ENCODE measurements around the gene SH2B2.

Gene SH2B2

DNA sequence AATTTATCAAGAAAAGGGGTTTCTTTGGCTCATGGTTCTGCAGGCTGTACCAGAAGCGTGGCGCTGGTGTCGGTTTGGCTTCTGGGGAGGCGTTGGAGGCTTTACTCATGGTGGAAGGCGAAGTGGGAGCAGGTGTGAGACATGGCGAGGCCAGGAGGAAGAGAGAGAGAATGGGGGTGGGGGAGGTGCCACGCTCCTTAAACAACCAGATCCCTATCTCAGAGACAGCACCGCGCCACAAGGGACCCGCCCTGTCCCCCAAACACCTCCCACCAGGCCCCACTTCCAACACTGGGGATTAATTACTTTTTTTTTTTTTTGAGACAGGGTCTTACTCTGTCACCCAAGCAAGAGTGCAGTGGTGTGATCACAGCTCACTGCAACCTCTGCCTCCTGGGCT lies 18.0 kb upstream of the SH2B2 start:
- DNase-seq (ENCODE audit: low spot score), result no peak

DNA sequence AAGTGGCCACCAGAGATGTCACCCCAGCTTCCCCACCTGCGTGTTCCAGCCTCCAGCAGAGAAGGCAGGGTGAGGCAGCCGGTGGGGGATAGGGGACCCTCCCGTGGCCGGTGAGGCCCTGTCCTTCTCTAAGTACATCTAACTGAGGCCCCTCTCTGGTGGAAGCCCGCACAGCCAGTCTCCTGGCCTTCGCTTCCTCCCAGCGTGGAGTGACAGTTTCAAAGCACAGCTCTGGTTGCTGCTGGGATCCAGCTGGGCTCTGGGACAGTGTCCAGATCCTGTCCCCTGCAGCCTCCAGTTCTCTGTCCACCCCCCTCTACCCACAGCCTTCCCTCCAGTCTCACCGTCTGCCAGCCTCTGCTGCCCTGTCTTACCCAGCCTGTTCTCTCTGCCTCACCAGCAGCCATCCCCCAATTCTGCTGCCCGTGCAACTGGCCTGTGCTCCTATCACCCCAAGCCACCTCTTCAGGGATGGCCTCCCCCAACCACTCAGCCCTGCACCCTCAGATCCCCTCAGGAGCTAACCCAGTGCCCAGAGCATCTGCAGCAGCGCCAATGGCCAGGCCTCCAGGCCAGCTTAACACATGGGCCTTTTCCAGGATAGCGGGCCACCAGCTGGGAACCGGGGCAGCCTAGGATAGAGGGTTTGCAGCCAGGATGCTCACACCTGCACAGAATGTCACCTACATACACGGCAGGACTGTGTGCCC lies 16.3 kb upstream of the SH2B2 start:
- no peak for DNase-seq (ENCODE audit: low spot score)

DNA sequence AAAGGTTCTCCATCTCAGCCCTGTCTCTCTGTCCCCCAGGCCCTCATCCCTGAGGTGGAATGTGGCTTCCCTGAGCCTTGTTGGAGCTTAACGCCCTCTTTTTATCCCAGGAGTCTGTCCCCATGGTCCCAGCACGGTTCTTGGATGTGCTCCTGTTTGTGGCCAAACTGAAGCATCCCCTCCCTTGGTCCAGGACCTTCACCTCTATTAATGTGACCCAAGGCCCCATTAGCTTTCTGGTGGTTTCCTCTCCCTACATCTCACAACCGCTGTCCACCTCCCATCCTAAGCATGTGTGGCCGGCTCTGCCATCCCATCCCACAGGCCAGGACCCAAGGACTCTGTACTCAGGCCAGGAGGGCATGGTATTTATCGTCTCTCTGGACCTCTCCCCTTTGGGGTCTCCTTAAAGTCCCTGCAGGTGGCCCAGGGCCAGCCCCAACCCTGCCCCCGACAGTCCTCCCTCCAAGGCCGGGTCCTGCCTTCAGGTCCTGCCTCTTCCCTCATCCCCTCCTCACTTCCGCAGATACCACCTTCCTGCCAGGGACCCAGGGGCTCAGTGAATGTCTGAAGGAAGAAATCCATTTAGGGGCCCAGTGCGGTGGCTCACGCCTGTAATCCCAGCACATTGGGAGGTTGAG lies 15.4 kb upstream of the SH2B2 start:
- no peak for DNase-seq (ENCODE audit: low spot score)

DNA sequence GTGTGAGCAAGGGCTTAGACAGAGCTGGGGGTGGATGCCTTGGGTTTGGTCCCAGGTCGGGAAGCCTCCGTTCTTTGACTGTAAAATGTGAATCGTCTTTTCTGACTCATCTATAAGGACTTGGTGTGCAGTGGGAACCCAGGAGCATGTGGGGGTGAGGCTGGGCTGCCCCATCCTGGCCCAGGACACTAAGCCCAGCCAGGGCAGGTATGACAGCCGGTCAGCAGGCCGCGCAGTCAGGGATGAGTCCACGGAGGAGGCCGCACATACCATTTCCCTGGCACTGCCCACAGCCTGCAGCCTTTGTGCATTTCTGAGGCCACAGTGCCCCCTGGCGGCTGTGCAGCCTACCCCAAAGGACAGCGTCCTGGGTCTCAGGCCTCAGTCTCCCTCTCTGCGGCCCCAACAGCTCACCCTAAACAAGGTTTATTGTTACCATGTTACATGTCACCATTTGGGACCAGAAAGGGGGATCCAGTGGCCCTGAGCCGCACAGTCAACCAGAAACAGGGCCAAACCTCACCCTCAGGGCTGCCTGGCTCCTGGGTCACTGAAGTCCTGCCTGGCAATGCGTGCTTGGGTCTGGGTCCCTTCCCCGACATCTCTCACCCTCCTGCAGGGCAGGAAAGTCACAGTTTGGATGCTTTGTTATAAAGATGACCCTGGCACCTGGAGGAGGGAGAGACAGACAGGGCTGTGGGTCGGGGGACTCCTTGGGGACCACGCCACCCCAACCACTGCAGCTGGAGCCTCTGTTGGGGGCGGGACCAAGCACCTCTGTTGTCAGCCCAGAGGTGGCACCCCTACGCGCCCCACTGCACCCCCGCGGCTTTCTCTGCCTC lies 14.4 kb upstream of the SH2B2 start:
- peak; percentile 93 for DNase-seq (ENCODE audit: low spot score)

DNA sequence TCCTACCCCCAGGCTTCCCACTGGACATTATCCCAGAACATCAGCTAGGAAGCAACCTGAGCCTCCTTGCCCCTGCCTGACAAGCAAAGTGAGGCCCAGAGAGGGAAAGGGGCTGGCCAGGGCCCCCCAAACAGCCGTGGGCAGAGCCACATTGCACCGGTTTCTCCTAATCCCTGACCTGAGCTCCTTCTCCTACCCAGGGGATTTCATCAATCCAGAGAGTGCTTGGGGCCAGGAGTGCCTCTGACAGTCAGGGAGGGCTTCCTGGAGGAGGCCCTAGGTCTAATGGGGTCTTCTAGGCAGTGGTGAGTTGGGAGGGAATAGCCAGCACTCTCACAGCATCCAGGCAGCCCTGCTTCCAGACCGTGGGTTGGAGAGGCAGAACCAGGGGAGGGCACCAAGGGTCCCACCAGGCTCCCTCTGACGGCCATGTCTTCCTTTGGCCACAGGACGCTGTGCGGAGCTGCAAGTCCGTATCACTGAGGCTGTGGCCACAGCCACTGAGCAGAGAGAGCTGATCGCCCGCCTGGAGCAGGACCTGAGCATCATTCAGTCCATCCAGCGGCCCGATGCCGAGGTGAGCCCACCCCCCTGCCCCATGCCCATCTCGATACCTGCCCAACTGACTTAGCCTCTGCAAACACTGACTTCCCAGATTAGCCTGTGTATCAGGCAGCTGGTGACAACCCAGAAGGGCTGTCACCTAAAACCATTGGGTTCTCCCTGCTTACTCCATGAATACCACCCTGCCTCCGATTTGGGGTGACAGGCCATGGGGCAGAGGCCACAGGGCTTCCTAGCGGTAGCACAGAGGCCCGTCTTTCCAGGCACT lies 13.5 kb upstream of the SH2B2 start:
- no peak for DNase-seq (ENCODE audit: low spot score)

DNA sequence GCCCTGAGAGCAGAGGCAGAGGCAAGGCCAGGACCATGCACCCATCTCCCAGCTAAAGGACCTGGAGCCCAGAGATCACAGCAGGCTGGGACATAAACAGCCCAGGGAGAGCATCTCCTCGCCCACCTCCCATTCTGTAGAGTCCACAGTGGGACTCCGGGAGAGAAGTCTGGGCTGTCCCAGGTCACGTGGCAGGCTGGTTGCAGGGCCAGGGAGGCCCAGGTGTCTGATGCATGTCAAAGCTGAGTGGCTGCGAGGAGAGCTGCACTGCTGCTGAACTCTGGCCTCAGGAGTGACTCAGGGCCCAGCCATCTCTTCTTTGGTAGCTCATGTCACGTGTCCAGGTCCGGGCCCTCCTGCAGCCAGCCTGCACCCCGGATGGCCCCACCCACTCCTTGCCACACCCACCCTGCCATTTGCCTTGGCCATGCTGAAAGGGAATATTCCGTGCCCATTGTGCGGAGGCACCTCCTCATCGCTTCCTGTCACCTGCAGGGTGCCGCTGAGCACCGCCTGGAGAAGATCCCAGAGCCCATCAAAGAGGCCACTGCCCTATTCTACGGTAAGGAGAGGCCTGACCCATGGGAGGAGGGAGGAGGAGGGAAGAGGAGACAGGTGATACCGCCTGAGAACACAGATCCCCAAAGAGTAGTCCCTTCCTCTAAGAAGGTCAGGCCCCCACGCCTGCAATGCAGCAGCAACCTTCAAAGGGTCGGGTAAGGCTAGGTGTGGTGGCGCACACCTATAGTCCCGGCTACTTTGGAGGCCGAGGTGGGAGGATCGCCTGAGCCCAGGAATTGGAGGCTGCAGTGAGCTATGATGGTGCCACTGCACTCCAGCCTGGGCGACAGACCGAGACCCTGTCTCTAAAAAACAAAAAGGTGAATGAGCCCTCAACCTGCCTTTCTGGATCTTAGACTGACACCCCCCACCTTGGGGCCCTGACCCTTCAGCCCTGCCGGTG lies 12.6 kb upstream of the SH2B2 start:
- DNase-seq (ENCODE audit: low spot score), result peak; percentile 78

DNA sequence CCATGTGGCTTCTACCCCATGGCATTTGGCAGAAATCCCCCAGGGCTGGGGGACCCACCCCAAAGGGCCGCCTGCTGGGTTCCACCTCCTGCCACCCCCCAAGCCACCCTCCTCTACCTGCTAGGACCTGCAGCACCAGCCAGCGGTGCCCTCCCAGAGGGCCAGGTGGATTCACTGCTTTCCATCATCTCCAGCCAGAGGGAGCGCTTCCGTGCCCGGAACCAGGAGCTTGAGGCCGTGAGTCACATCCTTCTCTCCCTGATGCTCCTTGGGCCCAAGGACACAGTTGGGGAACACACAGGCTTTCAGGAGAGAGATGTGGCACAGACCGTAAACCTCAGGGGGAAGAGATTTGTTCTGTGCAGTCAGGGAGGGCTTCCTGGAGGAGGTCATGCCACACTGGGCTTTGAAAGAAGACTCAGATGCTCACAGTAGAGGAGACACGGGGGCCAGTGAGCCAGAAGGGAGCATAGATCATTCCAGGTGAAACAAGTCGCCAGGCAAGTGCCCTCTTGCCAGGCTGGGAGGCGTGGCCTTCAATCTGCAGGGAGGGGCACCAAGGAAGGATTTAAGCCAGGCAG lies 11.5 kb upstream of the SH2B2 start:
- no peak for DNase-seq (ENCODE audit: low spot score)

DNA sequence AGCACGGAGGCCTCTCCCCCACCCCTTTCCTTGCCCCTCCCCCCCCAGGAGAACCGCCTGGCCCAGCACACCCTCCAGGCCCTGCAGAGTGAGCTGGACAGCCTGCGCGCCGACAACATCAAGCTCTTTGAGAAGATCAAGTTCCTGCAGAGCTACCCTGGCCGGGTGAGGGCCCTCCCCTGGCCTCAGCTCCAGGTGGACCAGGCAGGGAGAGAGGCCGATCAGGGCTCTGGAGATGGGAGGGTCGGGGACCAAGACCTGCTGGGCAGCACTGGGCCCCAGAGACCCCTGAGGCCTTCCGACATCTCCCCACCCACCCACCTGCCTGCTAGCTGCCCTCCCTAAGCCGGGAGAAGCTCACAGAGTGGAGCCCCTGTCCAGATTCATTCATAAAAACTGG lies 8.8 kb upstream of the SH2B2 start:
- no peak for DNase-seq (ENCODE audit: low spot score)

DNA sequence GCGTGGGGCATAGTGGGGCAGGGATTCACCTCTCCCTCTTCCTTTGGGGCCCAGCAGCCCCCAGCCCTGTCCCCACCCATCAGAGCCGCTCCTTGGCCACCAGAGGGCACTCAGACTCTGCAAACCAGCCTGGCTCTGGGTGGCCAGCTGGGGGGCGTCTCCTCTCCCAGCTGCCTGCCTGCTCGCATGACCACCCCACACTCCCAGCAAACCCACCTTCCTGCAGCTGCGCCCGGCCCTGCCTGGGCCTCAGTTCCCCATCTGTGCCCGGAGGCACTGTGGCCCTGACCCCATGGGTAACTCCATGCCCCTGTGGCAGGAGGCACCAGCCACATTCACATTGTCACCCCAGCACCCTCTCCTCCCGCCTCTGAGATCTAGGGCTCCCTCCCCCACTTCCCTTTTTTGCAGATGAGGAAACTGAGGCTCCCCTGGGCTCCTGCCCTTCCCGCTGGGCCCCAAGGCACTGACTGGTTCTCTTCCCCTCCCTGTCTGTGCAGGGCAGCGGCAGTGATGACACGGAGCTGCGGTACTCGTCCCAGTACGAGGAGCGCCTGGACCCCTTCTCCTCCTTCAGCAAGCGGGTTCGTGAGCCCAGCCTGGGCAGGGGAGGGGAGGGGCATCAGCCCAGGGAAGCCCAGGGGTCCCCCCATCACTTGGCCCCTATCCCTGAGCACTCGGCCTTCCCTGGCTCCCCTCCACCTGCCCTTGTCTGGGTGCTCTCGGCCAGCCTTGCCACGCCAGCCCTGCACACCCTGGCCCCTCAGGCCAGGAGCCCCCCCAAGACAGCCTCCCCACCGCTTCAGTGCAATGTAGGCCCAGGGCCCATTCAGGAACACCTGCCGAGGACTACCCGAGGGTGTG lies 6.9 kb upstream of the SH2B2 start:
- peak; percentile 91 for DNase-seq (ENCODE audit: low spot score)

DNA sequence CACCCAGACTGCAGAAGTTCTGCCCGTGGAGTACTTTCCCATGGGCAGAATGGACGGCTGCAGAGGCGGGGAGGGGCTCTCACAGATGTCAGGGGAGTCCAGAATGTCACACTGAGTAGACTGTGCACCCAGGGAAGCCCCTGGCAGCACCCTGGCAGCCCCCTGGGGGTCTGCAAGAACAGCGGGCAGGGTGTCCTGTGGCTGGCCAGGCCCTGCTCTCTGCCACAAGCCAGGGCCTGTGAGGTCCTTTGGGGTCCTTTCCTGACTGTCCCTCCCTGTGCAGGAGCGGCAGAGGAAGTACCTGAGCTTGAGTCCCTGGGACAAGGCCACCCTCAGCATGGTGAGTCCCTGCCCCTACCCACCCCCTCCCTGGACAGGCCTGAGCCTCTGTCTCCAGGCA lies 6.1 kb upstream of the SH2B2 start:
- DNase-seq (ENCODE audit: low spot score), result no peak

DNA sequence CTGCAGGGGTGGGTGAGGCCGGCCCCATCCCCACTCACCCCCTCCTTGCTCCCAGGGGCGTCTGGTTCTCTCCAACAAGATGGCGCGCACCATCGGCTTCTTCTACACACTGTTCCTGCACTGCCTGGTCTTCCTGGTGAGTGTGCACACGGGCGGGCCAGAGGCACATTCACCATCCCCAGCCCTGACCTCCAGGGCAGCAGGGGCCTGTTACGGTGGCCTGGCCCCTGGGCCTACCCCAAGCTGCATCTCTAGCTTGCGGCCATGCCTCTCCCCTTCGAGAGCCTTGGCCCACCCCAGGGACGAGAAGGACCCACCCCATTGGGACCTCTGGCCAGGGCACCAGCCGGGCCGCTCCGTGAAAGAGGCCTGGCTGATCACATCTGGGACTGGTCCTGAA lies 4.9 kb upstream of the SH2B2 start:
- DNase-seq (ENCODE audit: low spot score), result no peak

DNA sequence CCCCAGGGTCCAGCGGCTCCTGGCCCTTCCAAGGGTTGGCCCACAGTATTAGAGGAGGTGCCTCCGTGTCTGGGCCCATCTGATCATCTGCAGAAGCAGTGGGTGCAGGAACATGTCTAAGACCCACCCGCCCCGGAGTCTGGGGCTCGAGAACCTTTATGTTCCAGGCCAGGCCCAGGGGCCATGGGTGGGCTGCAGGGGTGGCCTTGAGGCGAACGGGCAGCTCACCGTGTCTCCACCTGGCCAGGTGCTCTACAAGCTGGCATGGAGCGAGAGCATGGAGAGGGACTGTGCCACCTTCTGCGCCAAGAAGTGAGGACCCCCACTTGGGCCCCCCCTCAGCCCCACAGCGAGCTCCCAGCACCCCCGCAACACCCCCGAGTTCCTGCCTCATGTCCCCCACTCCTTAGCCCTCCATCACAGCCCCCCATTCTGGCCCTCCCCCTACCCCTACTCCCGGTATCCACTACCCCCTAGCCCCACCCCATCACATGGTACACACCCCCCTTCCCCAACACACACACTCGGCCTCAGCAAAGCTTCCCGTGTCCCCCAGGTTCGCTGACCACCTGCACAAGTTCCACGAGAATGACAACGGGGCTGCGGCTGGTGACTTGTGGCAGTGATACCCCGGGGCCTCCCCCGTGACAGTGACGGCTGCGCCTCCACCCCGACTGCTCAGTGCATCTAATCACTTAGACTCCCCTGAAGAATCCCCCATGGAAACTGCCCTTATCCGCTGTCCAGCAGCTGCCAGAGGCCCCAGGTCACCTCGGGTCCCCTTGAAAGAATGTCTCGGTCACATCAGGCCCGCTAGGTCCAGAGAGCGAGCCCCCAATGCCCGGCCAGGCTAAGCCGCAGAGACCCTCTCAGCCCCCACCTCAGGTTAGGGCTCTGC lies 4.0 kb upstream of the SH2B2 start:
- DNase-seq (ENCODE audit: low spot score), result no peak

DNA sequence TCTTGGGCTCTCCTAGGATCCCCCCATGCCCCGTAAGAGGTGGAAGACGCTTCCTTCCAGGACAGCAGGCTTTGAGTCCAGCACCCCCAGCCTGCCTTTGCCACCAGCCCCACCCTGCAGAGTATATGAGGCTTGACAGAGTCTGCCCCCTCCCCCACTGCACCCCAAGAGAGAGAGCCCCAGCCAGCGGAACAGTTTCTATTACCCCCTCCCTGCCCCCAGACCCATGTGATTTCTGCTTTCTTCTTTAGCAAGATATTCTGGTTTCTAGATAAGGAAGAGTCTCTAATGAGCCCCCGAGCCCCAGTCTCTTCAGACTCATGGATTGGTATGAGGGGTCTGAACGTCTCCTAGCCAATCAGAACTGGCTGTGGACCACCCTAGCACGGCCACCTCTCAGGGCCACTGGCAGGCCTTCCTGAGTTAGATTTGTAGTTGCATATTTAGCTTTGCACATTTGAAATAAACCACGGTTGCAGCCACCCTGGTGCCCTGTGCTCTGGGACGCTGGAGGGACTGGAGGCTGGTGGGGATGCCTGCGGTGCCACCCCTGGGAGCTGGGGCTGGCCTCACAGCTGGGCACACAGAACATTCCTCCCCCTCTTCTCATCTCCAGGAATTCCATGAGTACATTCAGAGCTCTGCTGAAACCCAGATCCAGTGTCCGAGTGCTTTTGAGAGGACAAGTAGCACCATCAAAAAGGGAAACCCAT lies 3.0 kb upstream of the SH2B2 start:
- no peak for DNase-seq (ENCODE audit: low spot score)

DNA sequence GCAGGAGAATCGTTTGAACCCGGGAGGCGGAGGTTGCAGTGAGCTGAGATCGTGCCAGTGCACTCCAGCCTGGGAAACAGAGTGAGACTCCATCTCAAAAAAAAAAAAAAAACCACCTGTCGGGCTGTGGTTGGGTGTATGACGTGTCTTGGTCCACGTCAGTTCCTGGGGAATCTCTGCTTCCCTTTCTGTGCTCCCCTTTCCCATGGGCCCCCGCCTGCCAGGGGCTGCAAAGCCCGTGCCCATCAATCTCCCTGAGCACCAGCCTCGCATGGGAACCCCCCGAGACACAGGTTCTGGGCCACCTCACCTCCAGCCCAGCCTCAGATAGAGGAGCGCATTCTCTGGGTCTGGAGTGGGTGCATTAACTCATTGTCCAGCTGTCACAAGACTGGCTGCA lies 2.3 kb upstream of the SH2B2 start:
- DNase-seq (ENCODE audit: low spot score), result no peak

DNA sequence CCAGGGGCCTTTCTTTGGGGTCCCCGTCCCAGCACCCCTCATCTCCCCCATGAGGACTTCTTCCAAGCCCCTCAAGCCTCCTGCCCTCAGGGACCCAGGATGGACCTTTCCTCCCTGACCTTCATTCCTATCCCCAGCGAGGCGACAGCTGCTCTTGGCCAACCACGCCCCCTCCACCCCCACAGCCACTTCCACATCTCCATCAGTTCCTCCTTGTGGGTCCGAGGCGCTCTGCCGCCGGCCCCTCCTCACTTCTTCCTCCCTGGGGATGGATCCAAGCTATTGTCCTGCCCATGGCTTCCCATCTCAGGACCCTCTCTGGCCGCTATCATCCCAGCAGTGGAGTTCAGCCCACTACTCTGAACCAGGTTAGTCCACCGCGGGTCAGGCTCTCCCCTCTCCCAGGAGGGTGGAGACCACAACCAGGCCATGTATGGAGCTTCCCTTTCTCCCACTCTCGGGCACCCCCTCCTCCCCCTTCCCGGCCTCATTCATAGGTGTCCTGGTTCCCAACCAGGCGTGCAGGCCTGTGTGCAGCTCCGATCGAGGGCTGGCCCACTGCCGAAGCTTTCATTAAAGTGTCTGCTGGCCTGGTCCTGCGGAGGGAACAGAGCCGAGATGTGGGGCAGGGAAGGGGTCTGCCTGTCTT lies 1.7 kb upstream of the SH2B2 start:
- no peak for DNase-seq (ENCODE audit: low spot score)

DNA sequence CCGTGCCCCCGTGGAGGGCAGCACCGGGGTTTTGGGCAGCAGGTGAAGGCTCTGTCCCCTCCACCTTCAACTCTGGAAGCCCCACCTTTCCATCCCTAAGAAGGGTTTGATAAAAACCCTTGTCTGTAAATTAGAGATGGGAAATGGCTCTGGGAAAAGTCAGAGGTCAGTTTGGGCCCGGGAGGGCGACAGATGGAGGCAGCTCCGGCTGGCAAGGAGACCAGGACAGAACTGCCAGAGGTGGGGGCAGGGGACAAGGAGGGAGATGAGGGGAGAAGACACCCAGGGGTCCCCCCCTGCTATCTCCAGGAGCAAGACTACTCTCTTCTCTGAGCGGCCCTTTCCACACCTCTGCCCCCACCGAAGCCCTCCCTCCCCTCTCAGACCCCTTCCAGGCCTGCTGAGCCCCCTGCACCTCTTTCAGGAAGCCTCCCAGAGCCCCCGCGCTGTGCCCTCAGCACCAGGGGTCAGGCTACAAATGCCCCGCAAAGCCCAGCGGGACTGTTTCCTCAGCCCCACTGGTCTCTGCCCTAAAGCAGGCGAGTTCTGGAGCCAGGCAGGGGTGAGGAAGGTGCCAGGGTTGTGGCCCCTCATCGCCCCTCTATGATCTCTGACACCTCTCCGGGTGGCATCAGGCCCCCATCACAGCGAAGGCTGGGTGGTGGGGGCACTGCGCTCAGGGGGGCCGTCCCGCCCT lies 980 bp upstream of the SH2B2 start:
- no peak for DNase-seq (ENCODE audit: low spot score)
